Astrocyte (in vitro differentiated cells and primary cell): ENCODE measurements around the gene ZBTB8OS.

ENCODE experiments used
- EZH2 ChIP-seq: IDR thresholded peaks from 2 replicates; pipeline ENCODE4 v1.6.1; 2012; ENCODE audit warnings: mild to moderate bottlenecking, low read length, inconsistent platforms; ENCODE audit not compliant: insufficient read depth
- TF ChIP-seq, protein P1 (sequence below): IDR thresholded peaks from 2 replicates; pipeline ENCODE4 v1.5.1; 2011; ENCODE audit warnings: low read depth, mild to moderate bottlenecking, inconsistent platforms, low read length, moderate library complexity; ENCODE audit not compliant: insufficient read depth

DNA sequence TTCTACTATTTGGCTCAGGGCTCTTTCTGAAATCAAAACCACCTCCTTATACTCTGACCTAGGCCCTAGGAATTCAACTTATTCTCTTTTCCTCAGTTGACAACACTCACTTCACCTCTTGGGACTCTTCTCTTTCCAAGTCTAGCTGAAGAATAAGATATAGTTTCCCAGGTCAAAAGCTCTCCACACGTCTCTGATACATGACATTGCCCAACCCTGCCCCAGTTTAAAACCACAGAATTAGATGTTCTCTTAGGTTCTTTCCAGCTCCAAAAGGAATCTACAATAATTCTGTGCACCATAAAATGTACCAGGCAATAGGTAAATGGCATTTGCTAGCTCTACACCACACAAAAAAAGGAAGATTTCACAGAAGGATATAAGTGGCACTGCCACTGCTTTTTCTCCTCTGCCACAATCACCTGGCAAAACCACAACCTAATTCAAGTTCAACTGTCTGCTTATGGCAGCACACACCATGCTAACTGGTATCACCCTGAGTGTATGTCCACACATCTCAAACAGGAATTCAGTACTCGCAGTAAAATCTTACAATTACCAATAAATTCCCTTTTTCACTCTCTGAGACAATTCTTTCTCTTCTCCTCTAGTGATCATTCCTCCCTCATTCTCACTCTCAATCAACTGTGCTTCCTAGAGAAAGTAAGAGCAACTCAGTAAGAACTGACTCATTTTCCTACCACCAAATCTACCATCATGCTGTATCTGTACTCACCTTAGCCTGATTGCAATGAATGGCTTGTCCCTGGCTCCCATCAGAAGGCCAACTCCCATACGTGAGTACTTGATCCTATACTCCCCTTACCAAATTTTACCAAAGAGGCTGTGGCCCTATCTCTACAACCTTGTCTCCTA lies 27.3 kb downstream of the ZBTB8OS start:
- TF ChIP-seq, protein P1, sequence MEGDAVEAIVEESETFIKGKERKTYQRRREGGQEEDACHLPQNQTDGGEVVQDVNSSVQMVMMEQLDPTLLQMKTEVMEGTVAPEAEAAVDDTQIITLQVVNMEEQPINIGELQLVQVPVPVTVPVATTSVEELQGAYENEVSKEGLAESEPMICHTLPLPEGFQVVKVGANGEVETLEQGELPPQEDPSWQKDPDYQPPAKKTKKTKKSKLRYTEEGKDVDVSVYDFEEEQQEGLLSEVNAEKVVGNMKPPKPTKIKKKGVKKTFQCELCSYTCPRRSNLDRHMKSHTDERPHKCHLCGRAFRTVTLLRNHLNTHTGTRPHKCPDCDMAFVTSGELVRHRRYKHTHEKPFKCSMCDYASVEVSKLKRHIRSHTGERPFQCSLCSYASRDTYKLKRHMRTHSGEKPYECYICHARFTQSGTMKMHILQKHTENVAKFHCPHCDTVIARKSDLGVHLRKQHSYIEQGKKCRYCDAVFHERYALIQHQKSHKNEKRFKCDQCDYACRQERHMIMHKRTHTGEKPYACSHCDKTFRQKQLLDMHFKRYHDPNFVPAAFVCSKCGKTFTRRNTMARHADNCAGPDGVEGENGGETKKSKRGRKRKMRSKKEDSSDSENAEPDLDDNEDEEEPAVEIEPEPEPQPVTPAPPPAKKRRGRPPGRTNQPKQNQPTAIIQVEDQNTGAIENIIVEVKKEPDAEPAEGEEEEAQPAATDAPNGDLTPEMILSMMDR: no peak
- TF ChIP-seq EZH2: no peak
